Measurements from ENCODE around the gene IL21R.

- TF ChIP-seq CTCF (conservative IDR thresholded peaks at IDR 0.05): no peak
- TF ChIP-seq EZH2 (IDR thresholded peaks at IDR 0.05; ENCODE audit: low read depth): no peak
Observed at GRCh38 chr16:27364493-27365141, 37.4 kb upstream of the IL21R start.
